ENCODE data around the gene ZFR.
"Not testable (repeated sequence)": the region's sequence is repeated elsewhere in the genome, so short reads cannot be mapped to it uniquely, and the experiment has no call there.

Gene ZFR

GRCh38 chr5:32406650-32407049 is 37.9 kb downstream of the ZFR start:
- Histone ChIP-seq H3K4me3 (ENCODE audit: low read length in 2 of 2) (no peak overlapping the region), H3K27me3 (ENCODE audit: control insufficient read depth in 1 of 2, insufficient read depth in 2 of 2, low read length in 2 of 2) (no peaks in the 10 kb centered on the region), H3K9me3 (ENCODE audit: control insufficient read depth in 2 of 2, low read length in 2 of 2) (no peaks in the 10 kb centered on the region), H3K9ac (ENCODE audit: low read length in 2 of 2) (no peak overlapping the region), H3K27ac (ENCODE audit: low read length) (no peak overlapping the region), H3K4me1 (ENCODE audit: control insufficient read depth, insufficient read depth, low read length) (no peaks in the 10 kb centered on the region), H3K36me3 (ENCODE audit: control insufficient read depth in 2 of 2, insufficient read depth in 2 of 2, low read length in 2 of 2) (peaks cover 33 to 60% of the 10 kb centered on the region in 2 donors)

- H3K4me1 ChIP-seq (ENCODE audit: control insufficient read depth, insufficient read depth, low read length): no peaks in the 10 kb centered on the region
- H3K9ac ChIP-seq (ENCODE audit: low read length in 2 of 2): no peak overlapping the region
- H3K9me3 ChIP-seq (ENCODE audit: control insufficient read depth in 2 of 2, low read length in 2 of 2): no peaks in the 10 kb centered on the region
- H3K27me3 ChIP-seq (ENCODE audit: control insufficient read depth in 1 of 2, insufficient read depth in 2 of 2, low read length in 2 of 2): no peaks in the 10 kb centered on the region
- H3K36me3 ChIP-seq (ENCODE audit: control insufficient read depth in 2 of 2, insufficient read depth in 2 of 2, low read length in 2 of 2): peaks cover 42 to 67% of the 10 kb centered on the region in 2 donors
- H3K27ac ChIP-seq (ENCODE audit: low read length): no peak overlapping the region
- no peak overlapping the region for H3K4me3 ChIP-seq (ENCODE audit: low read length in 2 of 2)
These were observed 39.0 kb downstream of the ZFR start for GRCh38 chr5:32405507-32405906.

GRCh38 chr5:32403760-32404159 is 40.8 kb downstream of the ZFR start:
- H3K27ac ChIP-seq (ENCODE audit: low read length): no peak overlapping the region
- no peaks in the 10 kb centered on the region for H3K27me3 ChIP-seq (ENCODE audit: control insufficient read depth in 1 of 2, insufficient read depth in 2 of 2, low read length in 2 of 2)
- H3K4me1 ChIP-seq (ENCODE audit: control insufficient read depth, insufficient read depth, low read length): no peaks in the 10 kb centered on the region
- peaks cover 56 to 65% of the 10 kb centered on the region in 2 donors for H3K36me3 ChIP-seq (ENCODE audit: control insufficient read depth in 2 of 2, insufficient read depth in 2 of 2, low read length in 2 of 2)
- no peak overlapping the region for H3K4me3 ChIP-seq (ENCODE audit: low read length in 2 of 2)
- H3K9me3 ChIP-seq (ENCODE audit: control insufficient read depth in 2 of 2, low read length in 2 of 2): no peaks in the 10 kb centered on the region
- no peak overlapping the region for H3K9ac ChIP-seq (ENCODE audit: low read length in 2 of 2)

- no peak overlapping the region for H3K27ac ChIP-seq (ENCODE audit: low read length)
- peaks cover 60 to 65% of the 10 kb centered on the region in 2 donors for H3K36me3 ChIP-seq (ENCODE audit: control insufficient read depth in 2 of 2, insufficient read depth in 2 of 2, low read length in 2 of 2)
- no peaks in the 10 kb centered on the region for H3K4me1 ChIP-seq (ENCODE audit: control insufficient read depth, insufficient read depth, low read length)
- H3K9ac ChIP-seq (ENCODE audit: low read length in 2 of 2): no peak overlapping the region
- no peaks in the 10 kb centered on the region for H3K27me3 ChIP-seq (ENCODE audit: control insufficient read depth in 1 of 2, insufficient read depth in 2 of 2, low read length in 2 of 2)
- H3K4me3 ChIP-seq (ENCODE audit: low read length in 2 of 2): no peak overlapping the region
- H3K9me3 ChIP-seq (ENCODE audit: control insufficient read depth in 2 of 2, low read length in 2 of 2): no peaks in the 10 kb centered on the region
These were observed 44.1 kb downstream of the ZFR start for GRCh38 chr5:32400401-32400800.

- H3K36me3 ChIP-seq (ENCODE audit: control insufficient read depth in 2 of 2, insufficient read depth in 2 of 2, low read length in 2 of 2): peaks cover 58 to 67% of the 10 kb centered on the region in 2 donors
- not testable (repeated sequence) for H3K9me3 ChIP-seq (ENCODE audit: control insufficient read depth in 2 of 2, low read length in 2 of 2); H3K9ac ChIP-seq (ENCODE audit: low read length in 2 of 2); H3K4me1 ChIP-seq (ENCODE audit: control insufficient read depth, insufficient read depth, low read length); H3K4me3 ChIP-seq (ENCODE audit: low read length in 2 of 2); H3K27me3 ChIP-seq (ENCODE audit: control insufficient read depth in 1 of 2, insufficient read depth in 2 of 2, low read length in 2 of 2); H3K27ac ChIP-seq (ENCODE audit: low read length)
These were observed 45.8 kb downstream of the ZFR start for GRCh38 chr5:32398754-32399153.

GRCh38 chr5:32394981-32395380 is 49.6 kb downstream of the ZFR start:
- no peak overlapping the region for H3K4me3 ChIP-seq (ENCODE audit: low read length in 2 of 2)
- peaks cover 47 to 59% of the 10 kb centered on the region in 2 donors for H3K36me3 ChIP-seq (ENCODE audit: control insufficient read depth in 2 of 2, insufficient read depth in 2 of 2, low read length in 2 of 2)
- no peak overlapping the region for H3K9ac ChIP-seq (ENCODE audit: low read length in 2 of 2)
- H3K27ac ChIP-seq (ENCODE audit: low read length): no peak overlapping the region
- H3K9me3 ChIP-seq (ENCODE audit: control insufficient read depth in 2 of 2, low read length in 2 of 2): no peaks in the 10 kb centered on the region
- no peaks in the 10 kb centered on the region for H3K27me3 ChIP-seq (ENCODE audit: control insufficient read depth in 1 of 2, insufficient read depth in 2 of 2, low read length in 2 of 2)
- H3K4me1 ChIP-seq (ENCODE audit: control insufficient read depth, insufficient read depth, low read length): no peaks in the 10 kb centered on the region

- H3K4me3 ChIP-seq (ENCODE audit: low read length in 2 of 2): no peak overlapping the region
- H3K36me3 ChIP-seq (ENCODE audit: control insufficient read depth in 2 of 2, insufficient read depth in 2 of 2, low read length in 2 of 2): peaks cover 41 to 53% of the 10 kb centered on the region in 2 donors
- H3K9me3 ChIP-seq (ENCODE audit: control insufficient read depth in 2 of 2, low read length in 2 of 2): no peaks in the 10 kb centered on the region
- H3K27me3 ChIP-seq (ENCODE audit: control insufficient read depth in 1 of 2, insufficient read depth in 2 of 2, low read length in 2 of 2): no peaks in the 10 kb centered on the region
- no peak overlapping the region for H3K9ac ChIP-seq (ENCODE audit: low read length in 2 of 2)
- no peaks in the 10 kb centered on the region for H3K4me1 ChIP-seq (ENCODE audit: control insufficient read depth, insufficient read depth, low read length)
- H3K27ac ChIP-seq (ENCODE audit: low read length): no peak overlapping the region
These were observed 52.5 kb downstream of the ZFR start for GRCh38 chr5:32392039-32392438.

- H3K9me3 ChIP-seq (ENCODE audit: control insufficient read depth in 2 of 2, low read length in 2 of 2): no peaks in the 10 kb centered on the region
- no peak overlapping the region for H3K27ac ChIP-seq (ENCODE audit: low read length)
- no peaks in the 10 kb centered on the region for H3K27me3 ChIP-seq (ENCODE audit: control insufficient read depth in 1 of 2, insufficient read depth in 2 of 2, low read length in 2 of 2)
- H3K9ac ChIP-seq (ENCODE audit: low read length in 2 of 2): no peak overlapping the region
- peaks cover 38 to 48% of the 10 kb centered on the region in 2 donors for H3K36me3 ChIP-seq (ENCODE audit: control insufficient read depth in 2 of 2, insufficient read depth in 2 of 2, low read length in 2 of 2)
- H3K4me3 ChIP-seq (ENCODE audit: low read length in 2 of 2): no peak overlapping the region
- no peaks in the 10 kb centered on the region for H3K4me1 ChIP-seq (ENCODE audit: control insufficient read depth, insufficient read depth, low read length)
These were observed 53.5 kb downstream of the ZFR start for GRCh38 chr5:32390819-32391591.

- Histone ChIP-seq H3K36me3 (ENCODE audit: control insufficient read depth in 2 of 2, insufficient read depth in 2 of 2, low read length in 2 of 2) (peaks cover 25 to 39% of the 10 kb centered on the region in 2 donors), H3K9ac (ENCODE audit: low read length in 2 of 2) (no peak overlapping the region), H3K27ac (ENCODE audit: low read length) (no peak overlapping the region)
These were observed 56.0 kb downstream of the ZFR start for GRCh38 chr5:32388432-32389129.

GRCh38 chr5:32387841-32388240 is 56.7 kb downstream of the ZFR start:
- no peak overlapping the region for H3K4me3 ChIP-seq (ENCODE audit: low read length in 2 of 2)
- H3K9ac ChIP-seq (ENCODE audit: low read length in 2 of 2): no peak overlapping the region
- peaks cover 25 to 41% of the 10 kb centered on the region in 2 donors for H3K36me3 ChIP-seq (ENCODE audit: control insufficient read depth in 2 of 2, insufficient read depth in 2 of 2, low read length in 2 of 2)
- no peaks in the 10 kb centered on the region for H3K9me3 ChIP-seq (ENCODE audit: control insufficient read depth in 2 of 2, low read length in 2 of 2)
- no peaks in the 10 kb centered on the region for H3K4me1 ChIP-seq (ENCODE audit: control insufficient read depth, insufficient read depth, low read length)
- H3K27ac ChIP-seq (ENCODE audit: low read length): no peak overlapping the region
- H3K27me3 ChIP-seq (ENCODE audit: control insufficient read depth in 1 of 2, insufficient read depth in 2 of 2, low read length in 2 of 2): no peaks in the 10 kb centered on the region

More at GRCh38 chr5:32388432-32389129, 56.0 kb downstream of the ZFR start:
- H3K4me3 ChIP-seq (ENCODE audit: low read length in 2 of 2): no peak overlapping the region
- H3K9me3 ChIP-seq (ENCODE audit: control insufficient read depth in 2 of 2, low read length in 2 of 2): no peaks in the 10 kb centered on the region
- no peaks in the 10 kb centered on the region for H3K4me1 ChIP-seq (ENCODE audit: control insufficient read depth, insufficient read depth, low read length)
- no peaks in the 10 kb centered on the region for H3K27me3 ChIP-seq (ENCODE audit: control insufficient read depth in 1 of 2, insufficient read depth in 2 of 2, low read length in 2 of 2)

GRCh38 chr5:32387211-32387610 is 57.3 kb downstream of the ZFR start:
- Histone ChIP-seq H3K27ac (ENCODE audit: low read length) (no peak overlapping the region), H3K9ac (ENCODE audit: low read length in 2 of 2) (no peak overlapping the region), H3K27me3 (ENCODE audit: control insufficient read depth in 1 of 2, insufficient read depth in 2 of 2, low read length in 2 of 2) (no peaks in the 10 kb centered on the region), H3K4me1 (ENCODE audit: control insufficient read depth, insufficient read depth, low read length) (no peaks in the 10 kb centered on the region), H3K4me3 (ENCODE audit: low read length in 2 of 2) (no peak overlapping the region), H3K36me3 (ENCODE audit: control insufficient read depth in 2 of 2, insufficient read depth in 2 of 2, low read length in 2 of 2) (peaks cover 22 to 41% of the 10 kb centered on the region in 2 donors), H3K9me3 (ENCODE audit: control insufficient read depth in 2 of 2, low read length in 2 of 2) (no peaks in the 10 kb centered on the region)

Measured in stomach smooth muscle (tissue), 2 donors.